ENCODE results near the gene GDPD3. TPM values are rescaled to one million over a fixed set of nuclear protein-coding genes. Genes with fewer than 3 reads are reported as not detected.
A peak's percentile ranks its signal among the peaks of the same experiment; 100 is the strongest.

Gene GDPD3
- total RNA-seq, 2 donors from 2014 or later: 2.7 to 6.5 TPM

GRCh38 chr16:30084816-30085159 lies 28.5 kb downstream of the GDPD3 start:
- H3K4me1 Mint-ChIP-seq: no peaks in the 10 kb centered on the region
- WGBS, 2 experiments (ENCODE audit: insufficient coverage in 1 of 2, insufficient read length in 1 of 2): 91 to 94% methylated on average over 16 to 17 of the region's 17 CpGs
- no peak overlapping the region for H3K27ac Mint-ChIP-seq
- no peaks in the 10 kb centered on the region for H3K27me3 Mint-ChIP-seq (ENCODE audit: insufficient read depth)
- no peak for TF ChIP-seq CTCF (conservative IDR thresholded peaks at IDR 0.05)
- no peak overlapping the region for H3K27ac ChIP-seq (ENCODE audit: low read depth, low read length)
- H3K4me3 ChIP-seq (ENCODE audit: low read length): no peak overlapping the region
- peaks cover 6% of the 10 kb centered on the region for H3K4me1 ChIP-seq (ENCODE audit: control insufficient read depth, insufficient read depth, low read length)
- peaks cover 55% of the 10 kb centered on the region for H3K36me3 Mint-ChIP-seq (ENCODE audit: low read depth)
- no peak for DNase-seq
- H3K9ac ChIP-seq (ENCODE audit: extremely low read depth, low read length, poor library complexity, severe bottlenecking): no peak overlapping the region
- H3K36me3 ChIP-seq (ENCODE audit: control insufficient read depth, insufficient read depth, low read length): peaks cover 62% of the 10 kb centered on the region
- H3K4me3 Mint-ChIP-seq: no peak overlapping the region
- H3K27me3 ChIP-seq (ENCODE audit: control insufficient read depth, insufficient read depth, low read length, poor library complexity, severe bottlenecking): no peaks in the 10 kb centered on the region
- no peaks in the 10 kb centered on the region for H3K9me3 Mint-ChIP-seq
- H3K9me3 ChIP-seq (ENCODE audit: control insufficient read depth, low read length): no peaks in the 10 kb centered on the region

GRCh38 chr16:30084096-30084815 lies 29.1 kb downstream of the GDPD3 start:
- peaks cover 60% of the 10 kb centered on the region for H3K36me3 Mint-ChIP-seq (ENCODE audit: low read depth)
- TF ChIP-seq CTCF (conservative IDR thresholded peaks at IDR 0.05): no peak
- H3K4me3 ChIP-seq (ENCODE audit: low read length): no peak overlapping the region
- peaks cover 68% of the 10 kb centered on the region for H3K36me3 ChIP-seq (ENCODE audit: control insufficient read depth, insufficient read depth, low read length)
- H3K9me3 Mint-ChIP-seq: no peaks in the 10 kb centered on the region
- H3K4me1 Mint-ChIP-seq: no peaks in the 10 kb centered on the region
- peaks cover 6% of the 10 kb centered on the region for H3K4me1 ChIP-seq (ENCODE audit: control insufficient read depth, insufficient read depth, low read length)
- no peak overlapping the region for H3K9ac ChIP-seq (ENCODE audit: extremely low read depth, low read length, poor library complexity, severe bottlenecking)
- peak overlapping the region; percentile 22 for H3K27ac Mint-ChIP-seq
- 90% methylated on average over 10 to 18 of the region's 18 CpGs for WGBS, 2 experiments (ENCODE audit: insufficient coverage in 1 of 2, insufficient read length in 1 of 2)
- no peak overlapping the region for H3K4me3 Mint-ChIP-seq
- H3K27me3 ChIP-seq (ENCODE audit: control insufficient read depth, insufficient read depth, low read length, poor library complexity, severe bottlenecking): no peaks in the 10 kb centered on the region
- no peak for DNase-seq
- H3K9me3 ChIP-seq (ENCODE audit: control insufficient read depth, low read length): no peaks in the 10 kb centered on the region
- H3K27me3 Mint-ChIP-seq (ENCODE audit: insufficient read depth): no peaks in the 10 kb centered on the region
- no peak overlapping the region for H3K27ac ChIP-seq (ENCODE audit: low read depth, low read length)

GRCh38 chr16:30083216-30084055 lies 29.9 kb downstream of the GDPD3 start:
- H3K9me3 Mint-ChIP-seq: no peaks in the 10 kb centered on the region
- H3K27ac Mint-ChIP-seq: peak overlapping the region; percentile 16
- Histone ChIP-seq H3K9me3 (ENCODE audit: control insufficient read depth, low read length) (no peaks in the 10 kb centered on the region), H3K4me3 (ENCODE audit: low read length) (no peak overlapping the region), H3K27me3 (ENCODE audit: control insufficient read depth, insufficient read depth, low read length, poor library complexity, severe bottlenecking) (no peaks in the 10 kb centered on the region), H3K9ac (ENCODE audit: extremely low read depth, low read length, poor library complexity, severe bottlenecking) (no peak overlapping the region), H3K27ac (ENCODE audit: low read depth, low read length) (no peak overlapping the region), H3K36me3 (ENCODE audit: control insufficient read depth, insufficient read depth, low read length) (peaks cover 75% of the 10 kb centered on the region), H3K4me1 (ENCODE audit: control insufficient read depth, insufficient read depth, low read length) (peaks cover 6% of the 10 kb centered on the region)
- H3K4me1 Mint-ChIP-seq: no peaks in the 10 kb centered on the region
- 95 to 98% methylated on average over 16 to 24 of the region's 24 CpGs for WGBS, 2 experiments (ENCODE audit: insufficient coverage in 1 of 2, insufficient read length in 1 of 2)
- H3K4me3 Mint-ChIP-seq: no peak overlapping the region
- H3K36me3 Mint-ChIP-seq (ENCODE audit: low read depth): peaks cover 66% of the 10 kb centered on the region
- no peak for DNase-seq
- H3K27me3 Mint-ChIP-seq (ENCODE audit: insufficient read depth): no peaks in the 10 kb centered on the region
- TF ChIP-seq CTCF (conservative IDR thresholded peaks at IDR 0.05): no peak

Data from endodermal cell (in vitro differentiated cells).